ENCODE data around the gene GOLM1.

The GOLM1 gene

DNA sequence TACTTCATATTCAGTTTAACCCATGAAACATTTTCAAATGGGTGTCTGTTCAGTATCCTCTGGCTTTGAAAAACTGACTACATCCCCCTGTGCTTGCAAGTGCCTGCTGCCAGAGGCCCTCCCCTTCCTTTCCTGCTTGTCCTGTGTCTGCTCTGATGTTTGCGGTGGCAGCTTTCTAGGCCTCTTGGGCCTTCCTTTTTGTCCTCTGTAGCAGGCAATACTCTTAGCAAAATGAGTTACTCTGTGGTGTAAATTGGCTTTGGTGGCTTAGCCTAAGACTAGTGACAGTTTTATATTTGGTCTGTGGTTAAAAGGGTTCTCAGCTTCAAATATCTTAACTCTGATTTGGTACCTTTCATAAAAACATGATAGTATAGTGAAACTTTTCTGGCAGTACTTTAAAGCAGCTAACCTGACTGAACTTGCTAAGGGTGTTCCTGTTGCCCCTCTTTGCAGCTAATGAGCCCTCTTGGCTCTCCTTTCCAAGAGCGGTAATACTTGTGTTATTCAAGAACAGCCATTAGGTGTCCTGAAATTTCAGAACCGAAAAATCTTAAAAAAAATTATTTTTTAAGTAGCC, 76.6 kb downstream of the GOLM1 start:
- H3K4me3 ChIP-seq (replicated peaks; ENCODE audit: low read depth, low read length), result no peak overlapping the region
- no peak for DNase-seq (ENCODE audit: extremely low read depth, low read depth)
- TF ChIP-seq, protein P1, sequence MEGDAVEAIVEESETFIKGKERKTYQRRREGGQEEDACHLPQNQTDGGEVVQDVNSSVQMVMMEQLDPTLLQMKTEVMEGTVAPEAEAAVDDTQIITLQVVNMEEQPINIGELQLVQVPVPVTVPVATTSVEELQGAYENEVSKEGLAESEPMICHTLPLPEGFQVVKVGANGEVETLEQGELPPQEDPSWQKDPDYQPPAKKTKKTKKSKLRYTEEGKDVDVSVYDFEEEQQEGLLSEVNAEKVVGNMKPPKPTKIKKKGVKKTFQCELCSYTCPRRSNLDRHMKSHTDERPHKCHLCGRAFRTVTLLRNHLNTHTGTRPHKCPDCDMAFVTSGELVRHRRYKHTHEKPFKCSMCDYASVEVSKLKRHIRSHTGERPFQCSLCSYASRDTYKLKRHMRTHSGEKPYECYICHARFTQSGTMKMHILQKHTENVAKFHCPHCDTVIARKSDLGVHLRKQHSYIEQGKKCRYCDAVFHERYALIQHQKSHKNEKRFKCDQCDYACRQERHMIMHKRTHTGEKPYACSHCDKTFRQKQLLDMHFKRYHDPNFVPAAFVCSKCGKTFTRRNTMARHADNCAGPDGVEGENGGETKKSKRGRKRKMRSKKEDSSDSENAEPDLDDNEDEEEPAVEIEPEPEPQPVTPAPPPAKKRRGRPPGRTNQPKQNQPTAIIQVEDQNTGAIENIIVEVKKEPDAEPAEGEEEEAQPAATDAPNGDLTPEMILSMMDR (IDR thresholded peaks at IDR 0.05; ENCODE audit: low read depth, low read length, missing control alignments), result no peak

DNA sequence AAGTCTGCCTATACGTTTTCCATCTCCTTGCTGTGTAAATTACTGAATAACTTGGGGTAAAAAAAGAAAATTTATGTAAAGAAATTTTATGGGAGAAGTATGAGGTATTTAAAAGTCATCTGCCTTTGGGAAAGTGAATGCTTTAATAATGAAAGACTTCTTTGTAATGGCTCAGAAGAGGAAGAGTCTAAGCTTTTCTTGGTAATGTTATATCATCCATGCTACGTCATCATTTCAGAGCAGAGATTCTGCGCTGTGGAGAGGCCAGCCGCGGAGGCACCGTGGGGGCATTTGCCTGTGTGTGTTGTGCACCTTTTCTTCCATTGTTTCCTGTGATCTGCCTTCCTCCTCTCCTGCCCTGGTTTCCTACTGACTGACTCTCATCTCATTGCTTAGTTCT, 78.2 kb downstream of the GOLM1 start:
- no peak for DNase-seq (ENCODE audit: extremely low read depth, low read depth)
- TF ChIP-seq, protein P1 (IDR thresholded peaks at IDR 0.05; ENCODE audit: low read depth, low read length, missing control alignments), result no peak
- H3K4me3 ChIP-seq (replicated peaks; ENCODE audit: low read depth, low read length), result no peak overlapping the region

DNA sequence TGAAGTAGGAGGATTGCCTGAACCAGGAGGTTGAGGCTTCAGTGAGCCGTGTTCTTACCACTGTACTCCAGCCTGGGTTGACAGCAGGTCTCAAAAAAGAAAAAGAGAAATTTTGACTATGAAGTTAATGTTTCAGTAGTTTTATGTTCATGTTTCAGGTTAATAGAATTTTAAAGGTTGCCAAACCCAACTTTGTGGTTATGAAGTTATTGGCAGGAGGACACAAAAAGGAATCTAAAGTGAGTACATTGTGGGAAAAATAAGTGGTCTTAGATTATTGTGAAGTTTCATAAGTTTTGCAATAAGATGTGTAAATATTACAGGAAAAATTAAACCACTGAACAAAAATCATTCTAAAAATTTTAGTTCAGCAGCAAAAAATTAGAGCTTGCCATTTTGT, 78.6 kb downstream of the GOLM1 start:
- no peak for DNase-seq (ENCODE audit: extremely low read depth, low read depth)
- TF ChIP-seq, protein P1 (IDR thresholded peaks at IDR 0.05; ENCODE audit: low read depth, low read length, missing control alignments), result no peak
- H3K4me3 ChIP-seq (replicated peaks; ENCODE audit: low read depth, low read length), result no peak overlapping the region

DNA sequence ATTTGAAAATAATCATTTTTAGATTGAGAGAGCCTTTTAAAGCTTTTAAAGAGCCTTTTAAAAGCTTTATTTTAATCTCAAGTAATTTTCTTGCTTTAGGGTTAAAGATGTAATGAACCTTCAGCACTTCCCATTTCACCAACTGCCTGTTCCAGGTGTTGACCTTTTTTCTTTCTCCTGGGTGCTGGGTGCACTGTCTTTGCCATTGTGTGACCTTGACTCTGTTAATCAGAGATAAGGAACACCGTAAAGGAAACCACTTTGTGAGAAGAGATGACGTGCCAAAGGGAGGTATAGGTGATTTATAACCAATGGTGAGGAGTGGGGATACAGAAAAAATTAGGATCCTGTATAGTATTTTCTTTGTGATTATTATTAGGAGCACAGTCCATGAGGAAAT, 90.2 kb downstream of the GOLM1 start:
- H3K4me3 ChIP-seq (replicated peaks; ENCODE audit: low read depth, low read length), result no peak overlapping the region
- DNase-seq (ENCODE audit: extremely low read depth, low read depth), result no peak
- TF ChIP-seq, protein P1 (IDR thresholded peaks at IDR 0.05; ENCODE audit: low read depth, low read length, missing control alignments), result no peak

DNA sequence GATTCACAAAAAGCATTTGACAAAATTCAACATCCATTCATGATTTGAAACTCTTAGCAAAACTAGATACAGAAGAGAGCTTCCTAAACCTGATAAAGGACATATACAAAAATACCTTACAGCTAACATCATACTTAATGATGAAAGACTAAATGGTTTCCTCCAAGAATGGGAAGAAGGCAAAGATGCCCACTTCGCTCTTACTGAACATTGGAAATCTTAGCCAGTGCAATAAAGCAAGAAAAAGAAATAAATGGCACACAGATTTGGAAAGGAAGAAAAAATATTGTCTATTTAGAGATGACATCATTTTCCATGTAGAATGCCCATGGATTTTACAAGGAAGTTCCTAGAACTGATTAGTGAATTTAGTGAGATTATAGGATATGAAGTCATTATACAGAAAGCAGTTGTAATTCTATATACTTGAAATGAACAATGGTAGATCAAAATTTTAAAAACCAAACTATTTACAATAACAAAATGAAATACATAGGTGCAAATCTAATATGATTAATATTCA, 94.0 kb downstream of the GOLM1 start:
- H3K4me3 ChIP-seq (replicated peaks; ENCODE audit: low read depth, low read length), result no peak overlapping the region
- TF ChIP-seq, protein P1 (IDR thresholded peaks at IDR 0.05; ENCODE audit: low read depth, low read length, missing control alignments), result no peak
- DNase-seq (ENCODE audit: extremely low read depth, low read depth), result no peak

DNA sequence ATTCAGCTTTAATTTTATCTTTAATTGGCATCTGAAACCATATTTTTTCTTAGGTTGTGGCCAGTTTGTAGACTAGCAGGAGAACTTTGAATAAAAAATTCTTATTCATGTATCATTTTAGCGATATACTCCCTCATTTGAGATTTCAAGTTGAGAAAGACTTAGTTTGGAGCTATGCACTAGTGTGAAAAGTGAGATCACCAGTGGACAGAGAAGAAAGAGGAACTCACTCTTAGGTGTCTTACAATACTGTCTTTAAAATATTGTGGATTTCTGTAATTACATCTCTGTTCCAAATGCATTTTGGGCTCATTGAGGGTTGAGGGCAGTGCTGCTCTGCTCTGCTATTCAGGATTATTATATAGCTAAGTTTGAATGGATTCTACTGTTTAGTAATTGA, 103.8 kb downstream of the GOLM1 start:
- TF ChIP-seq, protein P1 (IDR thresholded peaks at IDR 0.05; ENCODE audit: low read depth, low read length, missing control alignments), result no peak
- DNase-seq (ENCODE audit: extremely low read depth, low read depth), result no peak
- no peak overlapping the region for H3K4me3 ChIP-seq (replicated peaks; ENCODE audit: low read depth, low read length)

DNA sequence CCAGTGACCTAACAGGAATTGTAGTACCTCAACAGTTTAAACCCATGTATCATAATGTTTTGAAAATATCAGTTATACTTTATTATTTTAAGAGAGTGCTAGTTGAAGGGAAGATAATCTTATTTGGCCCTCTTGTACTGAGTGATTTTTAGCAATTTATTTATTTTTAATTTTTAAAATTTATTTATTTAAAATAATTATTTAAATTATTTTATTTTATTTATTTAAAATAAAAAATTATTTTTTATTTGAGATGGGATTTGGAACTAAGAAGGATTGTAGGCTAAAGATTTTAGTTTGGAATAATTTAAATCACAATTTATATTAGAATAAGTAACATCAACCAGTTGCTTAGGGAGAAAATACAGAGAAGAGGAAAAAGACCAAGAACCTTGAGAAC, 104.3 kb downstream of the GOLM1 start:
- H3K4me3 ChIP-seq (replicated peaks; ENCODE audit: low read depth, low read length), result no peak overlapping the region
- DNase-seq (ENCODE audit: extremely low read depth, low read depth), result no peak
- TF ChIP-seq, protein P1 (IDR thresholded peaks at IDR 0.05; ENCODE audit: low read depth, low read length, missing control alignments), result no peak
